HL-60/S4 (cell line): ENCODE measurements around the gene CD8B.

Source experiments
- in situ Hi-C: fragments of 300-500 bp; cut with MboI; formaldehyde crosslinking; loops from 2 replicates; pipeline ENCODE4 v1.14.3; 2022; ENCODE audit warnings: low sequenced_read_pairs

Gene CD8B

DNA sequence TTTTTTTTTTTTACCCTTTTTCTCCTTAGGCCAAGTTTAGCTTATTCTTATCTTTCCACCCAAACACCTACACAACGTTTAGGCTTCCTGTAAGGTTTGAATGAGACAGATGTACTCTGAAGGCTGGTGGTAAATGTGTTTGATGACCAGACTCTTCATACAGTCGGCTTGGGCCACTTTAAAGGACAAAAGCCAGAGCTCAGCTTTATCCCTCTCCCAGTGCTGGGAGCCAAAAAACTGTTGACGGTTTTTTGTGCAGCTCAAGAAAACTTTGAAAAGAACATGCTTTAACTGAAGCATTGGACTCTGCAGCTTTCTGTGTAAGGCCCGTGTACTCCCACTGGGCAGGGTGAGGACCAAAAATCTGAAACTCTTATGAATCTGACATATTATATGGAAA is 86.3 kb downstream of the CD8B start:
- in situ Hi-C loops: no loop called here

GRCh38 chr2:86774862-86775261 is 86.8 kb downstream of the CD8B start:
- in situ Hi-C loops: no loop called here

GRCh38 chr2:86772611-86773010 is 89.1 kb downstream of the CD8B start:
- in situ Hi-C loops: no loop called here

- in situ Hi-C loops: no loop called here
These were observed 90.8 kb downstream of the CD8B start for GRCh38 chr2:86770816-86771301.

- in situ Hi-C loops: no loop called here
These were observed 91.8 kb downstream of the CD8B start for GRCh38 chr2:86769838-86770237.

DNA sequence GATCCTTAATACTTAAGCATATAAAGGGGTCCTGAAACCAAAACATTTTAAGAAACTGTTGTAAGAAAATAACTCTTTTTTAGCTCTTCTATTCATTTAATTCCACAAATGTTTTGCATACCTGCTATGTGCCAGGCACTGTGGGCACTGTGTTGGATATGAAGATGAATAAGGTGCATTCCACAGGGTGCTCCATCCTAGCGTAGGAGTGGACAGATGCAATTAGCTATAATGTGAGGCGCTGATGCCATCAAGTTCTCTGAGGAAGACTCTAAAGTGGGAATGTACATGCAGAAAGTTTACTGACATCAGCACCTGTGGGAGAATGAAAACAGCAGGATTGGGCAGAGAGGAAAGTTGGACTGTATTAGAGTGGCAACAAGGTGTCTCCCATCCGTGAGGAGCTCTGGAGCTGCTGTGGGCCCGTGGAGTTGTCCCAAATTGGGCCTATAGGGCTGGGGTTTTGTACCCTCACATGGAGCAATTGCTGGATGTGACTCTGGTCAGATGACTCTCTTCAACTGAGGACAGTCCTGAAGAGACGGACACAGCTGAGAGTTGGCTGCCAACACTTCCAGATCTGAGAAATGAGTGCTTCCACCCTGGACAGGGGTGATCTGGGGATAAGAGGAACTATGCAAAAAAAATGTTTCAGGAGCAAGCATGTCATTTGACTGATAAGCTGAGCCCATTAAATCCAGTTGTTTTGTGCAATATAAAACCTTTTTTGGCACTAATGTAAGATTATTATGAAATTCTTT is 93.3 kb downstream of the CD8B start:
- in situ Hi-C loops: no loop called here
